Keratinocyte (primary cell): ENCODE results near the gene PRKCA.

ENCODE experiments used
- EZH2 ChIP-seq: IDR thresholded peaks from one replicate; pipeline ENCODE4 v1.6.1; 2012; ENCODE audit warnings: inconsistent platforms, mild to moderate bottlenecking, low read length, moderate library complexity
- TF ChIP-seq, protein P1 (sequence below), 3 experiments: IDR thresholded peaks in 1 of 3; conservative IDR thresholded peaks in 1 of 3; optimal IDR thresholded peaks in 1 of 3; 2 replicates in 2 of 3; 3 replicates in 1 of 3; pipeline versions ENCODE3 to v1.5.1; 2011; ENCODE audit warnings: low read length in 3 of 3, mild to moderate bottlenecking in 3 of 3, moderate library complexity in 2 of 3, control low read depth in 1 of 3, inconsistent platforms in 1 of 3; ENCODE audit not compliant: insufficient read depth in 2 of 3; ENCODE audit errors: extremely low read depth in 1 of 3

DNA sequence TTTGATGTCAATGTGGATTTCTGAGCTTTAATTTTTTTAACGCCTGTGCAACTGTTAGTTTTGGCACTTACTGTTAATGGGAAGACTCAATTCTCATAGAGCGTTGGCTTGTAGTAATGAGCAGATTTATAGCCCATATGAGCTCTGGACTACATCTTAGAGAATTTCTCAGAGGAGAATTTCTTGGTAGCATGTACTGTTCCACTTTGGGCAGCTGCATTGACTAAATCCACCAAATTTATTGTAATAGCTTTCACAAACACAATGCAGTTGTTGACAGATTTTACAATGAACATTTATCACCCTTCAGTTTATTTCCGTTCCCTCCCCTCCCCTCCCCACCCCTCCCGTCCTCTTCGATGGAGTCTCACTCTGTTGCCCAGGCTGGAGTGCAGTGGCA is 193.9 kb downstream of the PRKCA start:
- TF ChIP-seq, protein P1, sequence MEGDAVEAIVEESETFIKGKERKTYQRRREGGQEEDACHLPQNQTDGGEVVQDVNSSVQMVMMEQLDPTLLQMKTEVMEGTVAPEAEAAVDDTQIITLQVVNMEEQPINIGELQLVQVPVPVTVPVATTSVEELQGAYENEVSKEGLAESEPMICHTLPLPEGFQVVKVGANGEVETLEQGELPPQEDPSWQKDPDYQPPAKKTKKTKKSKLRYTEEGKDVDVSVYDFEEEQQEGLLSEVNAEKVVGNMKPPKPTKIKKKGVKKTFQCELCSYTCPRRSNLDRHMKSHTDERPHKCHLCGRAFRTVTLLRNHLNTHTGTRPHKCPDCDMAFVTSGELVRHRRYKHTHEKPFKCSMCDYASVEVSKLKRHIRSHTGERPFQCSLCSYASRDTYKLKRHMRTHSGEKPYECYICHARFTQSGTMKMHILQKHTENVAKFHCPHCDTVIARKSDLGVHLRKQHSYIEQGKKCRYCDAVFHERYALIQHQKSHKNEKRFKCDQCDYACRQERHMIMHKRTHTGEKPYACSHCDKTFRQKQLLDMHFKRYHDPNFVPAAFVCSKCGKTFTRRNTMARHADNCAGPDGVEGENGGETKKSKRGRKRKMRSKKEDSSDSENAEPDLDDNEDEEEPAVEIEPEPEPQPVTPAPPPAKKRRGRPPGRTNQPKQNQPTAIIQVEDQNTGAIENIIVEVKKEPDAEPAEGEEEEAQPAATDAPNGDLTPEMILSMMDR (optimal IDR thresholded peaks at IDR 0.05 in 1 of 3, IDR thresholded peaks at IDR 0.05 in 1 of 3, conservative IDR thresholded peaks at IDR 0.05 in 1 of 3; ENCODE audit: extremely low read depth in 1 of 3, insufficient read depth in 2 of 3, low read length in 3 of 3): no peak
- TF ChIP-seq EZH2: no peak
